Measurements from ENCODE around the gene MMD.
A peak's percentile ranks its signal among the peaks of the same experiment; 100 is the strongest.
"Not testable (repeated sequence)": the region's sequence is repeated elsewhere in the genome, so short reads cannot be mapped to it uniquely, and the experiment has no call there.

The MMD gene

GRCh38 chr17:55444471-55445441 lies 23.1 kb upstream of the MMD start:
- DNase-seq, result no peak

GRCh38 chr17:55443904-55444303 lies 22.3 kb upstream of the MMD start:
- no peak for DNase-seq

- no peak for DNase-seq
Measured at GRCh38 chr17:55442953-55443683, 21.5 kb upstream of the MMD start.

GRCh38 chr17:55442462-55442861 lies 20.8 kb upstream of the MMD start:
- no peak for DNase-seq

GRCh38 chr17:55441544-55441943 lies 19.9 kb upstream of the MMD start:
- no peak for DNase-seq

- DNase-seq, result peak in 4 of 56 donors; percentile 6 to 51 (median 11)
Measured at GRCh38 chr17:55440391-55440790, 18.8 kb upstream of the MMD start.

- DNase-seq, result peak in 1 of 56 donors; percentile 12
Measured at GRCh38 chr17:55437159-55437605, 15.5 kb upstream of the MMD start.

GRCh38 chr17:55436224-55437158 lies 14.9 kb upstream of the MMD start:
- no peak for DNase-seq

GRCh38 chr17:55435408-55435807 lies 13.8 kb upstream of the MMD start:
- no peak for DNase-seq

GRCh38 chr17:55434721-55435120 lies 13.1 kb upstream of the MMD start:
- DNase-seq, result peak in 1 of 56 donors; percentile 20

- no peak for DNase-seq
Measured at GRCh38 chr17:55433629-55434422, 12.2 kb upstream of the MMD start.

GRCh38 chr17:55433029-55433628 lies 11.5 kb upstream of the MMD start:
- DNase-seq, result no peak

GRCh38 chr17:55432358-55433028 lies 10.9 kb upstream of the MMD start:
- no peak for DNase-seq

- not testable (repeated sequence) for DNase-seq
Measured at GRCh38 chr17:55431914-55432313, 10.3 kb upstream of the MMD start.

- DNase-seq, result no peak
Measured at GRCh38 chr17:55430541-55431288, 9.1 kb upstream of the MMD start.

- DNase-seq, result no peak
Measured at GRCh38 chr17:55427587-55427882, 5.9 kb upstream of the MMD start.

- DNase-seq, result no peak
Measured at GRCh38 chr17:55426851-55427586, 5.4 kb upstream of the MMD start.

Measured in amygdala (tissue), 56 donors.